Panc1 (cell line): ENCODE measurements around the gene CDK5RAP3.

ENCODE experiments used
- CTCF ChIP-seq: fragments of 450-650 bp; IDR thresholded peaks from 2 replicates; pipeline ENCODE4 v1.5.1; 2017; ENCODE audit warnings: mild to moderate bottlenecking
- POLR2AphosphoS5 ChIP-seq: IDR thresholded peaks from 2 replicates; pipeline ENCODE4 v1.6.1; 2012; ENCODE audit warnings: mild to moderate bottlenecking, low read depth, low read length, moderate library complexity
- REST ChIP-seq, 2 experiments: IDR thresholded peaks; 2 replicates each; pipeline ENCODE4 v1.6.1; 2011 to 2012; ENCODE audit warnings: low read depth in 2 of 2, control low read depth in 1 of 2, low read length in 1 of 2, mild to moderate bottlenecking in 1 of 2, moderate library complexity in 1 of 2; ENCODE audit not compliant: insufficient read depth in 1 of 2

DNA sequence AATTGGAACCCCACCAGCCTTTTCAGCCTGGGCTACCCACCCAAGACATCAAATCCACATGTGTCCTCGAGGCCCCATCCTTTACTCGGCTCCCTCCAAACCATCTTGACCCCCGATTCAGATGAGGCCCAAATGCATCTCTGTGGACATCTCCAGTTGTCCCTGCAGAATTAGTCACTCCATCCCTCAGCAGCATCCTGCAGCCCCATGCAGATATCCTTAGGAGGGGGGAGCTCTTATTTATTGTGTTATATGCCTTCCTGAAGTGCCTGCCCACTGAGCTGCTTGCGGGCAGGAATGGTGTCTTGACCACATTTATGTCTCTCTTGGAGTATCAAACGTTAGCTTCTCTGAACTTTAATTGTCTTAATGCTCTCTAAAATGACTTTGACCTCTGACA, 15.6 kb downstream of the CDK5RAP3 start:
- TF ChIP-seq CTCF (no peak), REST (IDR thresholded peaks at IDR 0.05; ENCODE audit: insufficient read depth in 1 of 2, low read depth in 2 of 2, low read length in 1 of 2) (no peak), POLR2AphosphoS5 (no peak)
